IPS-18c (cell line): ENCODE measurements around the gene FNDC8.
"Not testable (repeated sequence)": the region's sequence is repeated elsewhere in the genome, so short reads cannot be mapped to it uniquely, and the experiment has no call there.

ENCODE experiments used
- H3K4me3 ChIP-seq: 2 replicates; pipeline ENCODE4 v1.7.0; 2013; ENCODE audit warnings: low read depth, mild to moderate bottlenecking, low read length, moderate library complexity; ENCODE audit not compliant: insufficient read depth
- H3K9me3 ChIP-seq: one replicate; pipeline ENCODE4 v1.6.1; 2013; ENCODE audit warnings: mild to moderate bottlenecking, low read length, moderate library complexity; ENCODE audit not compliant: control insufficient read depth, insufficient read depth

FNDC8 gene

DNA sequence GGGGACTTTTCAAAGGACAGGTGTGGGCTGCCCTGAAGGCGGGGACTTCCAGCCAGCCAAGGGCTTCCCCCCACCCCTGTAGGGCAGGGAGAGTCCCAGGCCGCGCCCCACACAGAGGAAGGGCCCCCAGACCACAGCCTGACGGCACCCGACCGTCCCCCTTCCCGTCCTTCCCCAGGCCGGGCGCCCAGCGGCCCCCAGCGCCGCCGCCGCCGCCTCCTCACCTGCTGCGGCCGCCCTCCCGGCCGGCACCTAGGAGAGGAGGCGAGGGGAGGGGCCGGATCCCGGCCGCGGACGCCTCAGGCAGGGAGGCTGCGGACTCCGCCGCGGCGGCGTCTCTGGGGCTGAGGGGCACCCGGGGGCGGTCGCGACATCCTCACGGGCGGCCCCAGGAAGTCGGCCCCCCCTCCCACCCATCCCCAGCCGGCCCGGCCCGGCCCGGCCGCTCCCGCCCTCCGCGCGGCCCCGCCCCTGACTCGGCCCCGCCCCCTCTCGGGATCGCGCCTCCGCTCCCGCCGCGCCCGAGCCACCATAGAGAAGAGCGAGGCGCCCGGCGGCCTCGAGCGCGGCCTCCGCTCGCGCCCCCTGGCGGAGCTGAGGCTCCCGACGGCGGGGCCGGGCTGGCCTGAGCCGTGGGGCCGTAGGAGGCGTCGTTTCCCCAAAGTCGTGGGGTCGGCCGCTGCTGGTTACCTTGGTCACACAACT, 32.4 kb upstream of the FNDC8 start:
- Histone ChIP-seq H3K9me3 (no peaks in the 10 kb centered on the region), H3K4me3 (peak overlapping the region; percentile 85)

DNA sequence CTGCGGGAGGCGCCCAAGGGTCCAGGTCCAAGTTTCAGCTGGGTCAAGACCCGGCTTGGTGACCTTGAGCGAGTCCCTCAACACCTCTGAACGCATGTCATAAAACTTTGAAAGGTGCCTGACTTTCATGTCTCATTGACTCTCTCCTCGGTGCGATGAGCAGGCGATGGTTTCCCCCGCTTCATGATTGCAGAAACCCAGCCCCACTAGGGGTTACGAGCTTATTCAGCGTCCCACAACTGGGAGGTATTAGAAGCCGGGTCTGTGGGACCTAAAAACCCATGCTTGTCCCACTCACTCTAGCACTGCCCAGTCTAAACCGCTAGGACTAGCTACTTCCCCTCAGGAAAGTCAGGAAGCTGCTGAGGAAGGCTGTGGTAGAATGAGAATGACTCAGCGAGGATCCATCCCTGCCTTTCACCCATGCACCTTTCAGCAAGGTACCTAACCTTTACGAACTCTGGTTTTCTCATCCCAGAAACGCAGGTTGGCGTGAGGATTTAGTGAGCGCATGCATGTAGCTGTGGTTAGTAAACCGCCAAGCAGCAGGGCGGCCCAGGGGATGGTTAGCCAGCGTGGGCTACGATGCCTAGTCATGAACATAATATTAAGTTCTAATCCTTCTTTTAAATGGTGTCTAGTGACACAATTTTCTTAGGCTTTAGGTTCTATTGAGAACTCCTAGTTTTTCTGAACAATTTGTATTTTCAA, 31.7 kb upstream of the FNDC8 start:
- Histone ChIP-seq H3K4me3 (peak overlapping the region; percentile 12; the same call in 1 of the 2 replicates), H3K9me3 (no peaks in the 10 kb centered on the region)

DNA sequence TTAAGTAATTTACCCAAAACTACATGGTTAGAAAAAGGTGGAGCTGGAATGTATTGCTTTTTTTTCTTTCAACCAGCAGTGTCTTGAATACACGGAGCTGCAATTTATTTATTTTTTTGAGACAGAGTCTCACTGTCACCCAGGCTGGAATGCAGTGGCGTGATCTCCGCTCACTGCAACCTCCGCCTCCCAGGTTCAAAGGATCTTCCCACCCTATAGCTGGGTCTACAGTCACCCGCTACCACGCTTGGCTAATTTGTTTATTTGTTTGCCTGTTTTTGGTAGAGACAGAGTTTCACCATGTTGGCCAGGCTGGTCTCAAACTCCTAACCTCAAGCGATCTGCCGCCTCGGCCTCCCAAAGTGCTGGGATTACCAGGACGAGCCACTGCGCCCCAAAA, 30.7 kb upstream of the FNDC8 start:
- not testable (repeated sequence) for H3K9me3 ChIP-seq, H3K4me3 ChIP-seq

DNA sequence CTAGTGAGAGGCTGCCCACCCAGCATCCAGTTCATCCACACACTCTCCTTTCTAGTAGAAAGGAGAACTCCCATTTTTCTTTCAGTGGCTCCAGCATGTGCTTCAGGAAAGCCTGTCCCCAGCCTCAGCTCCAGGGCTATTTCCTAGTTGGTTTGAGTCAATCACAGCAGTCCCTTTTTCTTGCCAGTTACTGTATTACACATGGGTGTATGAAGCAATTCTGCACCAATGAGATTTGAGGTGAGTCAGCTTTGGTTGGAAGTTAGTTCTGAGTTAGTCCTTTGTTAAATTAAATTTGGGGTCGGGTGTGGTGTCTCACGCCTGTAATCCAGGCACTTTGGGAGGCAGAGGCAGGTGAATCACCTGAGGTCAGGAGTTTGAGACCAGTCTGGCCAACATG, 26.5 kb upstream of the FNDC8 start:
- Histone ChIP-seq H3K9me3 (no peaks in the 10 kb centered on the region), H3K4me3 (no peak overlapping the region)

DNA sequence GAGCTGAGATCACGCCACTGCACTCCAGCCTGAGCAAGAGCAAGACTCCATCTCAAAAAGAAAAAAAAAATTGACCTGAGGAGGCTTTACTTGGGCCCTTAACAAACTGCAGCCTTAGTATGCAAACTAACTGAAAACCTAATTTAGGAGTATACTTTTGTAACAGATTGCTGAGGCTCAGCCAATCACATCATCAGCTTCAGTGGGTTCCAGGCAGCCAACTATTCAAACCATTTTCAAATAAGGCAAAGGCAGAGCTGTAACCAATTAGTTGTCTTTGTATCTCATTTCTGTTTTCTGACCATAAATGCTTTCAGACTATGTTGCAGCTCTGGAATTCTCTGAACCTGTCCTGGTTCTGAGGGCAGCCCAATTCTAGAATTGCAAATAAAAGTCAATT, 25.7 kb upstream of the FNDC8 start:
- no peak overlapping the region for H3K4me3 ChIP-seq
- H3K9me3 ChIP-seq: no peaks in the 10 kb centered on the region

DNA sequence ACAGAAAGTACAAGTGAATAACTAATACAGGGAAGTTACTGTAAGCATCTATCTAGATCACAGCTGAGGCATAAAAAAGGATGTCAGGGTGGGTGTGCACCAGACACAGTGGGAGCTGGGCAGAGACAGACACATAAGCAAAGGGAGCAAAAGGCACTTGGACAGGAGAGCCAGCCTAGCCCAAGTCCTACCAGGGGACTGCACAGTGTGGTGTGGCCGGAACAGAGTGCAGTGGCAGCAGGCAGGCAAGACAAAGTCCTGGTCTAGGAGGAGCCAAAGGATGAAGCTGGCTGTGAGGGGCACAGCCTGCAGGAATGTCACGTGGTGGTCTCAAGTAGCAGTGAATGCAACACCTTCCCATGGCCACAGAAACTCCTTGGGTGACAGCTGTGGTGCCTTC, 23.6 kb upstream of the FNDC8 start:
- Histone ChIP-seq H3K9me3 (no peaks in the 10 kb centered on the region), H3K4me3 (no peak overlapping the region)

DNA sequence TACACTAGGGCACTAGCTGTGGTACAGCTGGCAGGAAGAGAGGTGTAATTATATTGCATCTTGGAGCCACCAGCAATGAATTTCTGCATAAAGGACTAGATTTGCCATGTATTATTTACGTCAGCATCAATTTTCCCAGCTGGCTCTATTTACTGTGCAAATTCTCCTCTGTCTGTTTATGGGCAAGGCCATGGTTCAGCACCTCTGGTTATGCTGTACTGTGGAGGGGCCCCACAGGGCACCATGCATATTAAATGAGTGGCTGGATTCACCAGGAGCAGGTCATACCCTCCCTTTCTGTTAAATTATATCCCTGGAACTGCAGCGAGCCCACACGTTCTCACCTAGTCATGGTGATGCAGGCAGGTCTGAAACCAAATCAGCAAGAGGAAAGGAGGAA, 21.5 kb upstream of the FNDC8 start:
- no peak overlapping the region for H3K4me3 ChIP-seq
- H3K9me3 ChIP-seq: no peaks in the 10 kb centered on the region

DNA sequence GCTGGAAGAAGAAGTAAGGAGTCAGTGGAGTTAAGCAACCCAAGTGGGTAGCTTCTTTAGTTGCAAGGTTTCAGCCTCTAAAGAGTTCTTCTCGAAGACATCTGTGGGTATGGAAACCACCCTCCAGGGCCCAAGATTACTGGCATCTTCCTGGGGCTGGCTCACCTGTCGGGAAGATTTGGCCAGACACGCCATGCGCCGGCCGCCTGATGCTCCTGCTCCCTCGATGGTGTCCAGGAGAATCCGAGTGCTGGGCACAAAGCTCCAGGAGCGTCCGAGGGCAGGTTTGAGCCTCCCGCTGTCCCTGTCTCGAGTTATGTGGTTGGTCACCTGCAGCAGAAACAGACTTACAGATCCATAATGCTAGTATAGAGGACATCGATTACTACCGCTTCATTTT, 20.4 kb upstream of the FNDC8 start:
- peaks cover 3% of the 10 kb centered on the region for H3K9me3 ChIP-seq
- H3K4me3 ChIP-seq: no peak overlapping the region

DNA sequence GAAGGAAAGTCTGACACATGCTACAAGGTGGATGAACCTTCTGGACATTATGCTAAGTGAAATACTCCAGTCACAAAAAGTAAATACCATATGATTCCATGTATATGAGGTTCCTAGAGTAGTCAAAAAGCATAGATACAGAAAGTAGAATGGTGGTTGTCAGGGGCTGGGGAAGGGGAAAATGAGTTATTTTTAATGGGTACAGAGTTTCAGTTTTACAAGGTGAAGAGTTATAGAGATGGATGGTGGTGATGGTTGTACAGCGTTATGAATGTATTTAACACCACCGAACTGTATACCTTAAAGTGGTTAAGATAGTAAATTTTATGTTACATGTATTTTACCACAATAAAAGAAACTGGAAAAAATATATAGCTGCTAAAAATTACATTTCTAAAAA, 19.7 kb upstream of the FNDC8 start:
- H3K9me3 ChIP-seq: peaks cover 3% of the 10 kb centered on the region

DNA sequence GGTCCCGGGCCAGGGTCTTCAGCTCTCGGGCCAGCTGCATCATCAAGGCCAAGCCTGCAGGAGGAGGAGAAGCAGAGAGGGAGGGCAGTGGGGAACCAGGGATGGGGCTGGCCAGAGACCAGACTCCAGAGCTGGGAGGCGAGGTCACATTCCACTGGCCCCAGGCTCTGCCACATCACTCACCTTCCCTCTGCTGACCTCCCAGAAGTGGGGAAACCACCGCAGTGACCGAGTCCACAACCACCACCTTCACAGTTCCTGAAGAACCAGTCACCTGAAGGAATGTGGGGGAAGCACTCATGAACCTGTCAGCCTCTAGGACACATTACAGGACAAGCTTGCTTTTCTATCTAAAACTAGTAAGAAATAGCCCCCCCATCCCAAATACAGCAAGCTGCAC, 18.1 kb upstream of the FNDC8 start:
- Histone ChIP-seq H3K9me3 (peaks cover 3% of the 10 kb centered on the region), H3K4me3 (no peak overlapping the region)

More for the DNA sequence above, 19.7 kb upstream of the FNDC8 start:
- H3K4me3 ChIP-seq: no peak overlapping the region

DNA sequence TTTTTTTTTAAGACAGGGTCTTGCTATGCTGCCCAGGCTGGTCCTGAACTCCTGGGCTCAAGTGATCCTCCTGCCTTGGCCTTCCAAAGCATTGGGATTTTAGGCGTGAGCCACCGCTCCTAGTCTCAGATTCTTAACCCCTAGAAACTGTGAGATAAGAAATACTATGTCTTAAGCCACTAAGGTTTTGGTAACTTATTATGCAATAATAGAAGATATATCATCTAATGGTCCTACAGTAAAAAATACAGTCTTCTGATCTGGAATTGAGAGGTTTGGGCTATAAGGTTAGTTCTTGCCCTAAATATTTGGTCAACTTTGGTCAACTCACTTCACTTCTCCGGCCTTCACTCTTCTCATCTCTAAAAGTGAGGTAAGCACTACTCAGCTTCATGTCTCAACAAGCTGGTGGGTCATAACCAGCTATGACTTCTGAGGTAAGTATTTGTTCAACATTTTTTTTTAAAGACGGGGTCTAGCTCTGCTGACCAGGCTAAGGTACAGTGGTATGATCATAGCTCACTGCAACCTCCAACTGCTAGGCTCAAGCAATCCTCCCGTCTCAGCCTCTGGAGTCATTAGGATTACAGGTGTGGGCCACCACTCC, 16.5 kb upstream of the FNDC8 start:
- peaks cover 3% of the 10 kb centered on the region for H3K9me3 ChIP-seq
- H3K4me3 ChIP-seq: no peak overlapping the region

DNA sequence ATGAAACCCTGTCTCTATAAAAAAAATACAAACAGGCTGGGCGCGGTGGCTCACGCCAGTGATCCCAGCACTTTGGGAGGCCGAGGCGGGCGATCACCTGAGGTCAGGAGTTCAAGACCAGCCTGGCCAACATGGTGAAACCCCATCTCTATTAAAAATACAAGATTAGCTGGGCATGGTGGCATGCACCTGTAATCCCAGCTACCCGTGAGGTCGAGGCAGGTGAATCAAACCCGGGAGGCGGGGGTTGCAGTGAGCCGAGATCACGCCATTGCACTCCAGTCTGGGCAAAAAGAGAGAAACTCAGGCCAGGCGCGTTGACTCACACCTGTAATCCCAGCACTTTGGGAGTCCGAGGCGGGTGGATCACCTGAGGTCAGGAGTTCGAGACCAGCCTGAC, 10.6 kb upstream of the FNDC8 start:
- not testable (repeated sequence) for H3K9me3 ChIP-seq, H3K4me3 ChIP-seq

DNA sequence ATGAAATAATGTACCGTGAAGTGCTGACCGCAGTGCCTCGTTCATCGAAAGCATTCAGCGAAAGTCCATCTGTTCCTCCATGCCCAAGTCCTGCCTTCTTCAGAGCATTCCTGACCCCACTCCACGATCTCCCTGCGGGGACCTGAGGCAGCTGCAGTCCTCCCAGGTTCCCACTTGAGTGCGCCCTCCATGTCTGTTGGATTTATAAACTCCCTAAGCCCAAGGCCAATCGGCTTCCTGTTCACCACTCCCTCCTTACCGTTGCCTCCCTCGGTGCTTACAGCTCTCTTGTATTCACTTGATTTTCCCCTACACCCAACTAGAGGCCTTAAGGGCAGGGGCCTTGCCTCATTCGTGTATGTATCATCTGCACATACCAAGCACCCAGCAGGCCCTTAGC, 4.6 kb upstream of the FNDC8 start:
- Histone ChIP-seq H3K9me3 (no peaks in the 10 kb centered on the region), H3K4me3 (no peak overlapping the region)

DNA sequence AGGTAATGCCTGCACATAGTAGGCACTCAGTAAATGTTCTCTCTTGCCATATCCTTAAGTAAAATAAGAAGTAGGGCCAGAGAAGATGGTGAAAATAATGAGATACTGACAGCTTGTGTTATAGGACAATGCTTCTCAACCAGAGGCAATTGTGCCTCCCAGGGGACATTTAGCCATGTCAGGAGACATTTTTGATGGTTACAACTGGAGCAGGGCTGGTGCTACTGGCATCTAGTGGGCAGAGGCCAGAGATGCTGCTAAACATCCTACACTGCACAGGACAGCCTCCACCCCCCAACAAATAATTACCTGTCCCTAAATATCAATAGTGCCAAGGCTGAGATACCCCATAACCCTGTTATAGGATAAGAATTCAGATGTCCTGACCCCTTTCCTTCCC, 3.4 kb upstream of the FNDC8 start:
- no peaks in the 10 kb centered on the region for H3K9me3 ChIP-seq
- H3K4me3 ChIP-seq: no peak overlapping the region; the same call in 1 of the 2 replicates

DNA sequence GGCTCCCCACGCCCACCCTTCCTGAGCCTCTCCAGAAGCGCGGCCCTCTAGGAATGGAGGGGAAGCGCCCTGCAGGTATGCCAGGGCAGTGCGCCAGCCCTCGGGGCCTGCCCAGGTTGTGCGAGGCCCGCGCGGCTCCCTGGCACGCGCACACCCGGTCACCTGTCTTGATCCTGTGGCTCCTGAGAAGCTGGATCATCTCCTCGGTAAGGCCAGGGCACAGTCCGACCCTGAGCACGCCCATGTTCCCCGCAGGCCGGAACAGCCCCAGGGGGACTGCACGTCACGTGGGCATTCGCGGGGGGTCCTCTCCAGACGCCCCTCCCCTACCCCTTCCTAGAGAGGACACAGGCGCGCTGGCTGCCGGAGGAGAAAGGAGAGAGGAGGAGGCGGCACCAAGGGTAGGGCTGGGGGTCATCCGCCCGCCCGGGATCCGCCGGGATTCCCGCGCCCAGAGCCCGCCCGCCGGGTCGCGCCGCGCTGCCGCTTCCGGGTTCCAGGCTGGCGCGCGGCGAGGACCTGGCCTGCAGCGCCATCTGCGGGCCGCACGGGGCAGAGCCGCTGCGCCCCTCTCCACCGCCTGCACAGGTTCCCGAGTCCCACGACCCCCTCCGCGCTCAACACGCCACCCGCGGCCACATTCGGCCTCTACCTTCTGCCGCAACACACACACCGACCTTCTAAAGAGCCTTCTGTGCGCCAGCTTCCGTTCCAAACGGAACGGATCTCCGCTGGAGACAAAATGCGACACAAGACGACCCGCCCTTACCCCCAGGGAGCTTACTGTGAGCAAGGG, 1.8 kb upstream of the FNDC8 start, which contains the start of gene RAD51D:
Gene RAD51D, minus strand, starts transcription at position 491 of the 796 bp plus-strand sequence. Its CDS starts 247 bp downstream, at position 244.
- no peaks in the 10 kb centered on the region for H3K9me3 ChIP-seq

DNA sequence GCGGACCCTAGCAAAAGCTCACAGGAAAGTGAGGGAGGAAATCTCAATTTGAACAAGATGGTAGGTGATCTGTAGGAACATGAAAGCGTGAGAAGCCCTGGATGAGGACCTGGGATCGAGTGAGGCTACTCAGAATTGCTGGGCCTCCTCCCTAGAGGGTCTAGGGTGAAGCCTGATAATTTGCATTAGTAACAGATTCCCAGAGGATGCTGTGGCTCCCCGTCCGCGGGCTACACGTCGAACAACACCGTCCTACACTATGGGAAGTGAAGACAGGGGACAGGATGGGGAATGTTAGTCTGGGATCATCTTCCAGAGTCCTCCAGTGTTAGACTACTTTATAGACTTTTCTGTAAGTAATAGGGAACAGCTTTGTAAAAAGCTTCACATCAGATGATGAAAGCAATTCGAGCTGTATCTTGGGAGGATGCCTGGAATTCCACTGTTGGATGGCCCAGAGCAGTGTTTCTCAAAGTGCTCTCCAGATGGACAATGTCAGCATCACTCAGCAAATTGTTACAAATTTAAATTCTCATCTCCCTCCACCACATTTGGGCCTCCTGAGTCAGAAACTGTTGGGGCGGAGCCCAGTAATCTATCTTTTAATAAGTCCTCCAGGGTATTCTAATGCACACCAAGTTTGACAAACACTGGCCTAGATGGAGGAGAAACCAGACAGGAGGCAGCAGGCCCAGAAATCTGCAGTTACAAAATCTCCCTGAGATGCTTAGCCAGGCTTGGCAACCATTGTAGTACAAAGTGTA, 6.5 kb downstream of the FNDC8 start:
- H3K4me3 ChIP-seq: no peak overlapping the region
- no peaks in the 10 kb centered on the region for H3K9me3 ChIP-seq

More for the DNA sequence above, 1.8 kb upstream of the FNDC8 start, which contains the start of gene RAD51D:
- peak within 1 kb of the TSS; percentile 81 for H3K4me3 ChIP-seq
